IMR-90 (cell line): ENCODE results near the gene ZNF888.

ENCODE experiments used
- BHLHE40 ChIP-seq: fragments of 150-350 bp; IDR thresholded peaks from 2 replicates; pipeline ENCODE4 v1.6.1; 2016; ENCODE audit warnings: mild to moderate bottlenecking, low read depth, low read length
- CEBPB ChIP-seq: IDR thresholded peaks from 2 replicates; pipeline ENCODE4 v1.6.1; 2012; ENCODE audit warnings: low read depth, low read length, improper control_type of control experiment
- CHD1 ChIP-seq: IDR thresholded peaks from 2 replicates; pipeline ENCODE4 v1.6.1; 2012; ENCODE audit warnings: low read depth, low read length, improper control_type of control experiment
- MAFK ChIP-seq: IDR thresholded peaks from 2 replicates; pipeline ENCODE4 v1.6.1; 2012; ENCODE audit warnings: low read depth, low read length, improper control_type of control experiment
- MAZ ChIP-seq: IDR thresholded peaks from 2 replicates; pipeline ENCODE4 v1.6.1; 2012; ENCODE audit warnings: low read depth, mild to moderate bottlenecking, low read length, improper control_type of control experiment, moderate library complexity, borderline replicate concordance
- POLR2A ChIP-seq: IDR thresholded peaks from 2 replicates; pipeline ENCODE4 v1.6.1; 2012; ENCODE audit warnings: mild to moderate bottlenecking, low read depth, low read length
- RAD21 ChIP-seq: IDR thresholded peaks from 2 replicates; pipeline ENCODE4 v1.6.1; 2012; ENCODE audit warnings: low read length, improper control_type of control experiment
- TF ChIP-seq, protein P1 (sequence below): fragments of 150-350 bp; IDR thresholded peaks from 2 replicates; pipeline ENCODE4 v1.6.1; 2016; ENCODE audit warnings: low read depth, mild to moderate bottlenecking, low read length, moderate library complexity, borderline replicate concordance
- TF ChIP-seq, protein P2 (sequence below): conservative IDR thresholded peaks from 2 replicates; pipeline ENCODE4 v1.5.1; 2012; ENCODE audit warnings: mild to moderate bottlenecking, low read depth, low read length, improper control_type of control experiment

- TF ChIP-seq, protein P1, sequence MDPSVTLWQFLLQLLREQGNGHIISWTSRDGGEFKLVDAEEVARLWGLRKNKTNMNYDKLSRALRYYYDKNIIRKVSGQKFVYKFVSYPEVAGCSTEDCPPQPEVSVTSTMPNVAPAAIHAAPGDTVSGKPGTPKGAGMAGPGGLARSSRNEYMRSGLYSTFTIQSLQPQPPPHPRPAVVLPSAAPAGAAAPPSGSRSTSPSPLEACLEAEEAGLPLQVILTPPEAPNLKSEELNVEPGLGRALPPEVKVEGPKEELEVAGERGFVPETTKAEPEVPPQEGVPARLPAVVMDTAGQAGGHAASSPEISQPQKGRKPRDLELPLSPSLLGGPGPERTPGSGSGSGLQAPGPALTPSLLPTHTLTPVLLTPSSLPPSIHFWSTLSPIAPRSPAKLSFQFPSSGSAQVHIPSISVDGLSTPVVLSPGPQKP, result no peak
- TF ChIP-seq POLR2A (peak; percentile 61; the same call in 1 of the 2 replicates), CEBPB (no peak), CHD1 (no peak), RAD21 (no peak), MAZ (0 out of 2 replicates have a peak, but pooled peaks have one; percentile 35), MAFK (no peak), BHLHE40 (peak; percentile 34; the same call in 1 of the 2 replicates)
- TF ChIP-seq, protein P2, sequence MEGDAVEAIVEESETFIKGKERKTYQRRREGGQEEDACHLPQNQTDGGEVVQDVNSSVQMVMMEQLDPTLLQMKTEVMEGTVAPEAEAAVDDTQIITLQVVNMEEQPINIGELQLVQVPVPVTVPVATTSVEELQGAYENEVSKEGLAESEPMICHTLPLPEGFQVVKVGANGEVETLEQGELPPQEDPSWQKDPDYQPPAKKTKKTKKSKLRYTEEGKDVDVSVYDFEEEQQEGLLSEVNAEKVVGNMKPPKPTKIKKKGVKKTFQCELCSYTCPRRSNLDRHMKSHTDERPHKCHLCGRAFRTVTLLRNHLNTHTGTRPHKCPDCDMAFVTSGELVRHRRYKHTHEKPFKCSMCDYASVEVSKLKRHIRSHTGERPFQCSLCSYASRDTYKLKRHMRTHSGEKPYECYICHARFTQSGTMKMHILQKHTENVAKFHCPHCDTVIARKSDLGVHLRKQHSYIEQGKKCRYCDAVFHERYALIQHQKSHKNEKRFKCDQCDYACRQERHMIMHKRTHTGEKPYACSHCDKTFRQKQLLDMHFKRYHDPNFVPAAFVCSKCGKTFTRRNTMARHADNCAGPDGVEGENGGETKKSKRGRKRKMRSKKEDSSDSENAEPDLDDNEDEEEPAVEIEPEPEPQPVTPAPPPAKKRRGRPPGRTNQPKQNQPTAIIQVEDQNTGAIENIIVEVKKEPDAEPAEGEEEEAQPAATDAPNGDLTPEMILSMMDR, result no peak
Observed at GRCh38 chr19:52897138-52897935, 25.9 kb downstream of the ZNF888 start, which contains the start of gene ZNF320.
